WERI-Rb-1 (cell line): ENCODE data around the gene TMC6.

ENCODE experiments used
- DNase-seq: peaks from one replicate; pipeline ENCODE4 v3.0.0-alpha.2; 2020
- H3K27ac ChIP-seq: fragments of 250-450 bp; sonication (Bioruptor Pico); 2 replicates; pipeline ENCODE4 v1.5.1; 2020; ENCODE audit warnings: mild to moderate bottlenecking, moderate library complexity
- H3K27me3 ChIP-seq: fragments of 250-450 bp; sonication (Bioruptor Pico); 2 replicates; pipeline ENCODE4 v1.5.1; 2021; ENCODE audit warnings: mild to moderate bottlenecking, low read depth, moderate library complexity; ENCODE audit not compliant: insufficient read depth, severe bottlenecking
- H3K36me3 ChIP-seq: fragments of 250-450 bp; sonication (Bioruptor Pico); 2 replicates; pipeline ENCODE4 v1.5.1; 2020; ENCODE audit warnings: mild to moderate bottlenecking, moderate library complexity
- H3K4me3 ChIP-seq: 2 replicates; pipeline ENCODE4 v1.5.1; 2011; ENCODE audit warnings: low read depth, mild to moderate bottlenecking, control low read depth, low read length
- H3K9me3 ChIP-seq: fragments of 250-450 bp; sonication (Bioruptor Pico); 2 replicates; pipeline ENCODE4 v1.5.1; 2021; ENCODE audit warnings: mild to moderate bottlenecking, moderate library complexity; ENCODE audit not compliant: severe bottlenecking
- CTCF ChIP-seq: IDR thresholded peaks from 2 replicates; pipeline ENCODE4 v1.5.1; 2011; ENCODE audit warnings: low read depth, mild to moderate bottlenecking, control low read depth, inconsistent platforms, low read length

The TMC6 gene

GRCh38 chr17:78107976-78108725 lies 20.4 kb downstream of the TMC6 start:
- no peak overlapping the region for H3K4me3 ChIP-seq
- peaks cover 16% of the 10 kb centered on the region for H3K36me3 ChIP-seq
- DNase-seq: no peak
- no peak for TF ChIP-seq CTCF
- H3K27me3 ChIP-seq: no peaks in the 10 kb centered on the region
- H3K9me3 ChIP-seq: no peaks in the 10 kb centered on the region
- no peak overlapping the region for H3K27ac ChIP-seq

- H3K36me3 ChIP-seq: peaks cover 23% of the 10 kb centered on the region
- TF ChIP-seq CTCF: no peak
- no peaks in the 10 kb centered on the region for H3K27me3 ChIP-seq
- H3K9me3 ChIP-seq: no peaks in the 10 kb centered on the region
- no peak for DNase-seq
- H3K27ac ChIP-seq: no peak overlapping the region
- no peak overlapping the region for H3K4me3 ChIP-seq
Observed at GRCh38 chr17:78107457-78107856, 21.1 kb downstream of the TMC6 start.

GRCh38 chr17:78106211-78106610 lies 22.3 kb downstream of the TMC6 start:
- no peaks in the 10 kb centered on the region for H3K9me3 ChIP-seq
- no peak overlapping the region for H3K4me3 ChIP-seq
- peaks cover 36% of the 10 kb centered on the region for H3K36me3 ChIP-seq
- no peak overlapping the region for H3K27ac ChIP-seq
- H3K27me3 ChIP-seq: no peaks in the 10 kb centered on the region
- TF ChIP-seq CTCF: no peak
- DNase-seq: no peak

DNA sequence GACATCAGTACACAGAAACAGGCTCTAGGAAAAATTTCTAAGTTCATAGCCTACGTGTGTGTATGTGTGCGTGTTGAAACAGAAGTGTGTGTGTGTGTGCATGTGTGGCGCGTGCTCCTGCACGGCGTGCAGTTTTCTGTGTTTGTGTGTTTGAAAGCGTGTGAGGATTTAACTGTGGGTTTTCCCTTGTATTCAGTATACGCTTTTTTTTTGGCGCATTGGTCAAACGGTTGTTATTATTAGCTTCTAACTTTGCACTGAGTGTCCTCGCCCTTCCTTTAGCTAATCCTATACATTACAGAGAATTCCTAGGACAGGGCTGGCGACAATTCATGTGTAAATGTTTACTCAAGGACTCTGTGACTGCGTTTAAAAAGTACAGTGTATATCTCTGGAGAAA lies 23.0 kb downstream of the TMC6 start:
- no peak overlapping the region for H3K4me3 ChIP-seq
- DNase-seq: no peak
- H3K27ac ChIP-seq: no peak overlapping the region
- H3K36me3 ChIP-seq: peaks cover 40% of the 10 kb centered on the region
- TF ChIP-seq CTCF: no peak
- H3K9me3 ChIP-seq: no peaks in the 10 kb centered on the region
- H3K27me3 ChIP-seq: no peaks in the 10 kb centered on the region

- DNase-seq: no peak
- H3K27me3 ChIP-seq: no peaks in the 10 kb centered on the region
- H3K27ac ChIP-seq: no peak overlapping the region
- H3K4me3 ChIP-seq: no peak overlapping the region
- TF ChIP-seq CTCF: no peak
- peaks cover 44% of the 10 kb centered on the region for H3K36me3 ChIP-seq
- H3K9me3 ChIP-seq: no peaks in the 10 kb centered on the region
Observed at GRCh38 chr17:78105101-78105500, 23.5 kb downstream of the TMC6 start.

DNA sequence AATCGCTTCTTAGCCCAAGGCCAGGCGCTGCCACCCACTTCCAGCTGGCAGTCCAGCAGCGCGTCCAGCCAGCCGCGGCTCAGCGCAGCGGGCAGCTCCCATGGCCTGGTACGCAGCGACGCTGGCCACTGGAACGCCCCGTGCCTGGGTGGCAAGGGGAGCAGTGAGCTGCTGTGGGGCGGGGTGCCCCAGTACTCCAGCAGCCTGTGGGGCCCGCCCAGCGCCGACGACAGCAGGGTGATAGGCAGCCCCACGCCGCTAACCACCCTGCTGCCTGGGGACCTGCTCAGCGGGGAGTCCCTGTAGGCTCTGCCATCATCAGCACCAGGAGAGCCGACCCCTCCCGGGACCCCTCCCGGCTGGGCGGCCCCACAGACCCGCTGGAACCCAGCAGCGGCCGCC lies 24.0 kb downstream of the TMC6 start:
- H3K36me3 ChIP-seq: peaks cover 50% of the 10 kb centered on the region
- no peaks in the 10 kb centered on the region for H3K27me3 ChIP-seq
- no peak overlapping the region for H3K4me3 ChIP-seq
- H3K9me3 ChIP-seq: no peaks in the 10 kb centered on the region
- H3K27ac ChIP-seq: no peak overlapping the region
- no peak for DNase-seq
- TF ChIP-seq CTCF: no peak
